Ovary (tissue), 3 donors: ENCODE measurements around the gene SLC38A1.

Experiments
- CTCF ChIP-seq, 3 donors: fragments of 450-650 bp in 2 of 3; fragments of 200-600 bp in 1 of 3; IDR thresholded peaks; one replicate each; pipeline versions ENCODE4 v1.5.1 to v1.8.0; 2016 to 2022; ENCODE audit warnings: antibody characterized with exemption in 3 of 3, mild to moderate bottlenecking in 1 of 3
- EP300 ChIP-seq: sonication (generic); formaldehyde crosslinking; IDR thresholded peaks from one replicate; pipeline ENCODE4 v1.6.1; 2017; ENCODE audit warnings: antibody characterized with exemption
- POLR2A ChIP-seq: fragments of 450-650 bp; IDR thresholded peaks from one replicate; pipeline ENCODE4 v1.6.1; 2017; ENCODE audit warnings: antibody characterized with exemption, mild to moderate bottlenecking, moderate library complexity
- donor health status: DM: no; HTN: no; CAD: no.

DNA sequence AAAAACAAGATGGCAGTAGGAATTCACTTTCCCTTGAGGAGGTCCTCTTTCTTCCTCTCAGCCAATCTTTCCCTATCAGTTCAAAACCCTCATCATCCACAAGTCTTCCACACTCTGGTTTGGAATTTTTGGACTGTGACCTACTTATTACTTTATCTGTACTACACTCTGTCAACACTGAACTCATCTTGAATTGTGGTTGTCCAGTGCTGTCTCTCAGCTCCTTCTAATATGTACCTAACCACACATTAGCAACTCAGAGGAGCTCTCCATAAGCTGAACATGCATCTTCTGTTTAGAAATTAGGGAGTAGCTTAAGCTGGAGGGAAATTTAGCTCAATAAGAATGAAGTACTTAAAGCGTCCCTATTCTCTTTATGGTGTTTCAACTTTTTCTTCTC lies 34.8 kb downstream of the SLC38A1 start:
- TF ChIP-seq POLR2A (no peak), CTCF (IDR thresholded peaks at IDR 0.05) (no peak), EP300 (no peak)
